Measurements from ENCODE around the gene RAE1. TPM values are rescaled to one million over a fixed set of nuclear protein-coding genes. Genes with fewer than 3 reads are reported as not detected.

Gene RAE1
- total RNA-seq = 10 to 100 TPM; 42.7 to 48.9 TPM

GRCh38 chr20:57351042-57351783 lies at the start of gene RAE1:
Gene RAE1 (plus strand): TSS chr20:57351255. CDS start chr20:57354039, 2,784 bp downstream.
- peak; percentile 94 for DNase-seq
- POLR2A ChIA-PET = interaction anchor here (1.0 kb wide), 1 partner anchor 11 kb away, joined by 3 read pairs; no protein-coding TSS in a partner anchor
- H3K4me3 Mint-ChIP-seq = peak within 1 kb of the TSS; percentile 96
- no peaks in the 10 kb centered on the region for H3K9me3 Mint-ChIP-seq (ENCODE audit: low read depth)
- peak within 1 kb of the TSS; percentile 89 for H3K27ac Mint-ChIP-seq
- CTCF ChIA-PET = interaction anchor here (0.7 to 1.0 kb wide), 2 partner anchors 82 to 211 kb away, joined by 3 read pairs; no protein-coding TSS in a partner anchor
- H3K27me3 Mint-ChIP-seq = no peaks in the 10 kb centered on the region
- H3K36me3 Mint-ChIP-seq (ENCODE audit: low read depth) = peaks cover 32% of the 10 kb centered on the region
- H3K4me1 Mint-ChIP-seq = peaks cover 37% of the 10 kb centered on the region
- ATAC-seq = peak; percentile 84
- intact Hi-C loops (cut with DNase I, micrococcal nuclease) = loop anchor here (1.0 to 10.0 kb wide), 6 partner anchors 38 to 1301 kb away; partner anchors contain the start of genes CASS4 (in 1 of the 2), RAB22A (in 1 of the 2), RBM38 (in 1 of the 2) and RTF2 (in 1 of the 2)

GRCh38 chr20:57306747-57307146 lies 44.3 kb upstream of the RAE1 start:
- H3K4me1 Mint-ChIP-seq = no peaks in the 10 kb centered on the region
- CTCF ChIA-PET = no interaction called here

GRCh38 chr20:57308451-57309271 lies 42.4 kb upstream of the RAE1 start:
- CTCF ChIA-PET = no interaction called here

More at GRCh38 chr20:57306747-57307146, 44.3 kb upstream of the RAE1 start:
- POLR2A ChIA-PET = no interaction called here
- Mint-ChIP-seq H3K4me3 (no peak overlapping the region), H3K27me3 (peaks cover 4% of the 10 kb centered on the region), H3K9me3 (ENCODE audit: low read depth) (no peaks in the 10 kb centered on the region), H3K27ac (no peak overlapping the region), H3K36me3 (ENCODE audit: low read depth) (no peaks in the 10 kb centered on the region)
- no peak for DNase-seq
- intact Hi-C loops (cut with DNase I, micrococcal nuclease) = no loop called here
- no peak for ATAC-seq

GRCh38 chr20:57309544-57310115 lies 41.4 kb upstream of the RAE1 start:
- no peaks in the 10 kb centered on the region for H3K36me3 Mint-ChIP-seq (ENCODE audit: low read depth)
- intact Hi-C loops (cut with DNase I, micrococcal nuclease) = loop anchor here in 1 of 2 experiments (5.0 kb wide), 1 partner anchor 77 kb away; no protein-coding TSS in a partner anchor
- ChIA-PET POLR2A (no interaction called here), CTCF (no interaction called here)
- H3K4me3 Mint-ChIP-seq = no peak overlapping the region
- H3K9me3 Mint-ChIP-seq (ENCODE audit: low read depth) = no peaks in the 10 kb centered on the region
- no peak for DNase-seq
- no peak overlapping the region for H3K27ac Mint-ChIP-seq
- H3K27me3 Mint-ChIP-seq = peaks cover 2% of the 10 kb centered on the region
- H3K4me1 Mint-ChIP-seq = no peaks in the 10 kb centered on the region
- no peak for ATAC-seq

More at GRCh38 chr20:57308451-57309271, 42.4 kb upstream of the RAE1 start:
- ATAC-seq = no peak
- Mint-ChIP-seq H3K4me3 (no peak overlapping the region), H3K4me1 (no peaks in the 10 kb centered on the region), H3K27ac (no peak overlapping the region), H3K9me3 (ENCODE audit: low read depth) (no peaks in the 10 kb centered on the region), H3K27me3 (peaks cover 2% of the 10 kb centered on the region), H3K36me3 (ENCODE audit: low read depth) (no peaks in the 10 kb centered on the region)
- intact Hi-C loops (cut with DNase I, micrococcal nuclease) = no loop called here
- POLR2A ChIA-PET = no interaction called here
- no peak for DNase-seq

- no peaks in the 10 kb centered on the region for H3K9me3 Mint-ChIP-seq (ENCODE audit: low read depth)
- DNase-seq (no peak), ATAC-seq (no peak)
- H3K36me3 Mint-ChIP-seq (ENCODE audit: low read depth) = no peaks in the 10 kb centered on the region
- H3K27me3 Mint-ChIP-seq = peaks cover 5% of the 10 kb centered on the region
- POLR2A ChIA-PET = no interaction called here
- H3K27ac Mint-ChIP-seq = no peak overlapping the region
- no peak overlapping the region for H3K4me3 Mint-ChIP-seq
- no peaks in the 10 kb centered on the region for H3K4me1 Mint-ChIP-seq
- CTCF ChIA-PET = no interaction called here
- intact Hi-C loops (cut with DNase I, micrococcal nuclease) = loop anchor here in 1 of 2 experiments (5.0 kb wide), 1 partner anchor 79 kb away; no protein-coding TSS in a partner anchor
Measured at GRCh38 chr20:57310821-57311514, 40.1 kb upstream of the RAE1 start.

- Mint-ChIP-seq H3K27ac (no peak overlapping the region), H3K36me3 (ENCODE audit: low read depth) (no peaks in the 10 kb centered on the region), H3K4me1 (no peaks in the 10 kb centered on the region), H3K27me3 (peaks cover 4% of the 10 kb centered on the region), H3K9me3 (ENCODE audit: low read depth) (no peaks in the 10 kb centered on the region), H3K4me3 (no peak overlapping the region)
- ATAC-seq (no peak), DNase-seq (no peak)
- intact Hi-C loops (cut with DNase I, micrococcal nuclease) = loop anchor here in 1 of 2 experiments (5.0 kb wide), 1 partner anchor 80 kb away; no protein-coding TSS in a partner anchor
- CTCF ChIA-PET = no interaction called here
- POLR2A ChIA-PET = no interaction called here
Measured at GRCh38 chr20:57312138-57312537, 38.9 kb upstream of the RAE1 start.

GRCh38 chr20:57313230-57313629 lies 37.8 kb upstream of the RAE1 start:
- Mint-ChIP-seq H3K9me3 (ENCODE audit: low read depth) (no peaks in the 10 kb centered on the region), H3K4me1 (no peaks in the 10 kb centered on the region), H3K4me3 (no peak overlapping the region), H3K36me3 (ENCODE audit: low read depth) (no peaks in the 10 kb centered on the region), H3K27ac (no peak overlapping the region), H3K27me3 (peaks cover 4% of the 10 kb centered on the region)
- POLR2A ChIA-PET = no interaction called here
- no peak for DNase-seq
- CTCF ChIA-PET = no interaction called here
- intact Hi-C loops (cut with DNase I, micrococcal nuclease) = loop anchor here in 1 of 2 experiments (5.0 kb wide), 1 partner anchor 81 kb away; no protein-coding TSS in a partner anchor
- ATAC-seq = no peak

GRCh38 chr20:57313951-57314350 lies 37.1 kb upstream of the RAE1 start:
- intact Hi-C loops (cut with DNase I, micrococcal nuclease) = loop anchor here in 1 of 2 experiments (5.0 kb wide), 1 partner anchor 82 kb away; no protein-coding TSS in a partner anchor
- DNase-seq = no peak
- H3K4me3 Mint-ChIP-seq = no peak overlapping the region

GRCh38 chr20:57315083-57315975 lies 35.7 kb upstream of the RAE1 start:
- no peak for DNase-seq
- no peaks in the 10 kb centered on the region for H3K4me1 Mint-ChIP-seq
- intact Hi-C loops (cut with DNase I, micrococcal nuclease) = no loop called here
- ATAC-seq = no peak
- H3K4me3 Mint-ChIP-seq = no peak overlapping the region
- peaks cover 17% of the 10 kb centered on the region for H3K27me3 Mint-ChIP-seq
- H3K36me3 Mint-ChIP-seq (ENCODE audit: low read depth) = no peaks in the 10 kb centered on the region
- no peaks in the 10 kb centered on the region for H3K9me3 Mint-ChIP-seq (ENCODE audit: low read depth)
- no peak overlapping the region for H3K27ac Mint-ChIP-seq
- ChIA-PET POLR2A (no interaction called here), CTCF (no interaction called here)

More at GRCh38 chr20:57313951-57314350, 37.1 kb upstream of the RAE1 start:
- Mint-ChIP-seq H3K27ac (no peak overlapping the region), H3K9me3 (ENCODE audit: low read depth) (no peaks in the 10 kb centered on the region), H3K4me1 (no peaks in the 10 kb centered on the region), H3K36me3 (ENCODE audit: low read depth) (no peaks in the 10 kb centered on the region), H3K27me3 (peaks cover 8% of the 10 kb centered on the region)
- CTCF ChIA-PET = no interaction called here
- POLR2A ChIA-PET = no interaction called here
- ATAC-seq = no peak

- Mint-ChIP-seq H3K27me3 (peaks cover 18% of the 10 kb centered on the region), H3K27ac (no peak overlapping the region), H3K9me3 (ENCODE audit: low read depth) (no peaks in the 10 kb centered on the region), H3K4me1 (no peaks in the 10 kb centered on the region), H3K36me3 (ENCODE audit: low read depth) (no peaks in the 10 kb centered on the region), H3K4me3 (no peak overlapping the region)
- intact Hi-C loops (cut with DNase I, micrococcal nuclease) = no loop called here
- ChIA-PET POLR2A (no interaction called here), CTCF (no interaction called here)
- ATAC-seq = no peak
- DNase-seq = no peak
Measured at GRCh38 chr20:57315976-57316480, 35.0 kb upstream of the RAE1 start.

Data from activated CD4-positive, alpha-beta T cell treated with anti-CD3 and anti-CD28 coated beads for 36 hours (primary cell).